ENCODE measurements around the gene EIF1B.

The EIF1B gene

DNA sequence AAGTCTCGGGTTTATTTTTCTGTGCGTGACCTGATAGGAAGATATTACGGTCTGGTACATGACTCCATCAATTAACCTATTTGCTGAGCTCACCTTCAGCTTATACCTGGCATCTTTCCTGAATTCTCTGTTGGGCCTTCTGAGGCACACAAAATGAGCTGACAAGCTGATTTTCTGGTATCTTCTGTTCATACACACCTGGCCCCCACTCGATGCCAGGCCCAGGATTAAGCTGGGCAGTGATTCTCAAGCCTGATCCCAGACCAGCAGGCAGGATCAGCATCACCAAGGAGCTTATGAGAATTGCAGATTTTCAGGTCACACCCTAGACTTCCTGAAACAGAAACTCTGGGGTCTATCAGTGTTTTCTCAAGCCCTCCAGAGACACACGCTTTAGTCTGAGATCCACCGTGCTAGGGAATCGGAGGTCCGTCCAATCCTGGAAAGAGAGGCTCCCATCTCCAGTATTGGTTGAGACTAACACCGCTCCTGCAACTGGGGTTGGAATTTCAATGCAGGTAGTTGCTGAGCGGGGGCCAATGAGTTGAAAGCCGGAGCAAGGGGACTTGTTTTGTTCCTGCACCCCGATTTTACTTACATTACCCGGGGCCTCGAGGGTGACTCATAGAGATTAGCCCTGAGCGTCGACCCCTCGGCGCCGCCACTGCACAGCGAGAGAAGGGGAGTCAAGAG, 636 bp upstream of the EIF1B start:
- no peak for DNase-seq (ENCODE audit: low read depth in 2 of 2)

DNA sequence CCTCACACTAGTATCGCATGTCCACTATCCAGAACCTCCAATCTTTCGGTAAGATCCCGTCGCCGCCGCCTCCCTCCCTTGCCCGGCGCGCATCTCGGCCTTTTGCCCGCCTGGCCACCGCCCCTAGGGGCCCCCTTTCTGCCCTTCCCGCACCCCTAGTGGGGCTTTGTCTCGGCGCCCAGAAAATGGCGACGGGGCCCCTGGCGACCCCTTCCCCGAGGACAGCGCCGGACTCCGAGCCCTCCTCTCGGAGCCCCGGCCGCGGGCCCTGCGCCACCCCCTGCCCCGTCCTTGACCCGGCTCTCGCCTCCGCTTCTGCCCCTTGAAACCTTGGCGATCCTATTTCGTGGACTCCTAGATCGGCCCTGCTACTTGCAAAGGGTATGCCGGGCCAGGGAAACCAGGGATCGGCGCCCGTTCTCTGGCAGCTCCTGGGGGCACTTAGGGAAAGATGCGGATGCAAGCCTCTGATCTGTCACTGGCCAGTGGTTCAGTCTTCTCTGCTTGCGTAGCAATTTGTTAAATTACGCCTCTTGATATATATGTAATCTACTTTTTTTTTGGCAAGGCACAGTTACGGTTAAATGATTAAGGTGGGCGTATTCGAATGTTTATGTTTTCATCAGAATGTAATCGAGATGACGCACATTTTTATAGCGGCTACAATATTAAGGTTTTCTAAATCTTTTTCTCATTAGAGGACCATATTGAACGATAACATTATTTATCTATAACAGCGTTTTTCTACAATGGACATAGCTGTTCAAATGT, 603 bp downstream of the EIF1B start:
- DNase-seq (ENCODE audit: low read depth in 2 of 2): peak; percentile 21 to 28

GRCh38 chr3:40310705-40311104, 1.2 kb downstream of the EIF1B start:
- no peak for DNase-seq (ENCODE audit: low read depth in 2 of 2)

DNA sequence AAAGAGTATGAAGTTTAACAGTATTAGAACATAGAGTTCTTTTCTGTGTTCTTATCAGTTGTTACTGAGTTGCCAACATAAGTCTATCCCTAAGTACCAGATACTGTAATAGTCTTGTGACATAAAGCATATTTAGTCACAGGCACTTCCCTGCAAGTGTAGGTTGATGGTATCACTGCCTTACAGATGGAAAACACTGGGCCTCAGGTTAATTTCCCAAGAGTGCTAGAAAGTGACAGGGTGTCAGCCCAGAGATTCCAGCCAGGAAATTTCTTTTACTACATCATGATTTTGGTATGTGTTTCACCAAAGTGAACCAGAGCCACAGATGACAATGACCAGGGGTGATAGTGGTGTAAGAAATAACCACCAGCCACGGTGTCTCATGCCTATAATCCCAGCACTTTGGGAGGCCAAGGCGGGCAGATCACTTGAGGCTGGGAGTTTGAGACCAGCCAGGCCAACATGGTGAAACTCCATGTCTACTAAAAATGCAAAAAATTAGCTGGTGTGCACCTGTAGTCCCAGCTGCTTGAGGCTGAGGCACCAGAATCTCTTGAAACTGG, 3.2 kb downstream of the EIF1B start:
- DNase-seq (ENCODE audit: low read depth in 2 of 2): no peak

DNA sequence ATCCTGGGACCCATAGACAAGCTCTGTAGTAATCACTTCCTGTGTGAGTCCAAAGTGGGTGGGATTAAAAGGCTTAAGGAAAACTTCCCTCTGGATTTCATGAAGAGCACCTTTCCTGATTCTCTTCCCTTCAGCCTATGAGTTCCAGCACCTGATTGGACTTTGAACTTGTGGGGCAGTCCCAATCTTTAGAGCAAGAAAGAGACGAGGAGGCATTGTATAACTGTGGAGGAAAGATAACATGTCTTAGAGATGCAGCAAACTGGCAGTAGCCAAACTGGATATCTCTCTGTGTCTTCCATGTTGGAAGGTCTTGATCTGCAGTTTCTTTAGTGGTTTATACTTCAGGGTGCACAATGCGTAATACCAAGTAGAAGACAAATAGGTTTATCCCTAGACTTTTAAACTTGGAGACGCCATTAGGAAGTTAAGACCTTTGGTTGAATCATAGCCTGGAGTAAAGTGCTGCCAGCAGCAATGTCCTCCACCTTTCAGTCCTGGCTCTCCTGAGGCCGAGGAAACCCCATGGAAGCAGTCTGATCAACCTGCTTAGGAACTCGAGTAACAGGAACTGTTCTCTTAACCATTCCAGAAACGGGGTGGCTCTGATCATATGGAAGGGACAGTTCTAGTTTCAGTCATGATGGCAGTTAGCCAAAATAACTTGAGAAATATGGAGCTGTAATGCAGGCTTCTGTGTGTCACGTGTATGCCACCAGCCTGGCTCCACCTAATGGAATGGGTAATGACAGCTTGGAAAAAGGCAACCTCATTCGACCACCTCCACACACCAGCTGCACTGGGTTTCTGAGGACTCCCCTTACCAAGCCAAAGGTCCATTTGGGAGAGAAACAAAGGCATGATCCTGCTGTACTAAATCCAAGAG, 4.7 kb downstream of the EIF1B start:
- DNase-seq (ENCODE audit: low read depth in 2 of 2): no peak

DNA sequence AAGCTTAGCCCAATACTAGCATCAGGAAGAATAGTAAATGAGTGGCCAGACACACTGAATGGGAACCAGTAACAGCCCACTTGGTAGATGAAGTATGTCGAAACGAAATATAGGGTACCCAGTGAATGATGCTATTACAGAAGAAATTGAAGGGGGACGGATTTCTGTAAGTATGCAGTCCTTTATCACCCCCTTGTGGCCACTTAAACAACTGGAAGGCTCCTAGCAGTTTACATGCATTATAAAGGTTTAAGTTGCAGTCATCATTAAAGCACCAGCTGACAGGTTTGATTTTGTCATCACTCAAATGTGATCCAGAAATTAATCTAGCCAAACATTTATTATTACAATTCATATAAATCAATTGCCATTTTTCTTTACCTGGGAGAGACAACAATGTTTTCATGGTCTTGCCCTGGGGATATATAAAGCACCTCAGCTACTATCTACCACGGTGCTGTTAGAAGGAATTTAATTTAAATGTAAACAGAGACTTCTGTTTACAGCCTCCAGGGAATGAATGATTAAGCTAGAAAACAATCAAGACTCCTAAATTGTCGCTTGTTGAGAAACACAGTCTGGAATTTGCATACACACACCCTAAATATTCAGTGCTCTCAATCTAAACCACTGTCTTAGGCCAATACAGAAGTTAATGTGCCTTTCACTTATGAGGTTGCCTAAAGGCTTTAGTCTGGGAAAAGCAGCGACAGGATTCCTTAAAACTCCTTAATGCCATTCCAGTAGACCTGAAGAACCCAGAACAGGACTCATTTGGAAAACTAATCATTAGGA, 7.8 kb downstream of the EIF1B start:
- no peak for DNase-seq (ENCODE audit: low read depth in 2 of 2)

- no peak for DNase-seq (ENCODE audit: low read depth in 2 of 2)
Observed at GRCh38 chr3:40321818-40322217, 12.3 kb downstream of the EIF1B start.

DNA sequence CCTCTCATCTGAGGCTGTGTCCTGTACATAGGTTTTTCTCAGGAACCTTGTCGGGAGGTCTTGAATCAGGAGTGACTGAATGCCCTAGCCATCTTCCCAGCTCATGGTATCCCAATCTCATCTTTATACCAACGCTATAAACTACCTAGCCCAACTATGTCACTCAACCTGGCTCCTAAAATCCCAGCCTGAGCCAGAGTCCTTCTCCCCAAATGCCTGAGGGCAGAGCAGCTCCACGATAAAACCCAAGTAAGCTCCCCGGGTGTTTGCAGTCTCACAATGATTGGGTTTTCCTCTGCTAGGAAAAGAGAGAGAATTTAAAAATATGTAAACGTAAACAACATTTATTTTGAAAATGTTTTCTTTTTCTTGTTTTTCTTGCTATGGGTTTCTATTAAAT, 14.4 kb downstream of the EIF1B start:
- no peak for DNase-seq (ENCODE audit: low read depth in 2 of 2)

GRCh38 chr3:40324621-40325020, 15.1 kb downstream of the EIF1B start:
- DNase-seq (ENCODE audit: low read depth in 2 of 2): no peak

GRCh38 chr3:40325465-40325864, 16.0 kb downstream of the EIF1B start:
- DNase-seq (ENCODE audit: low read depth in 2 of 2): no peak

- no peak for DNase-seq (ENCODE audit: low read depth in 2 of 2)
Observed at GRCh38 chr3:40328374-40328773, 18.9 kb downstream of the EIF1B start.

- DNase-seq (ENCODE audit: low read depth in 2 of 2): no peak
Observed at GRCh38 chr3:40329071-40329470, 19.6 kb downstream of the EIF1B start.

- DNase-seq (ENCODE audit: low read depth in 2 of 2): no peak
Observed at GRCh38 chr3:40332684-40333083, 23.2 kb downstream of the EIF1B start.

DNA sequence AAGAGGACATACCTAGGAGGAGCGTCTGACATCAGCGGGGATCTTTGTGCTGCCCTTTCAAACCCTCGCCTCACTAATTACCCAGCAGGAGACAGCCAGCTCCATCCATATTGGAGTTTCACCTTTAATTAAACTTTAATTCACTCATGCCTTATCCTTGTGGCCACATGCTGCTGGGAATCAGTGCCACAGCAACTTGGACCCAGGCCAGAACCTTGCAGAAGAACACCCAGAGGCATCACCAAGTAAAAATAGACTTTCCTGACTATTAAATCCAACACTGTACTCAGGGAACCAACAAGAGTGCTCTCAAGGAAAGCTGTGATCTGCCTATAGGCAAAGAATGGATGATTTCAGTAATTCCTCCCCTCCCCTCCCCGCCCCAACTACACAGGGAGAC, 23.9 kb downstream of the EIF1B start:
- DNase-seq (ENCODE audit: low read depth in 2 of 2): no peak

GRCh38 chr3:40333852-40334251, 24.3 kb downstream of the EIF1B start:
- DNase-seq (ENCODE audit: low read depth in 2 of 2): no peak

- DNase-seq (ENCODE audit: low read depth in 2 of 2): no peak
Observed at GRCh38 chr3:40336101-40336500, 26.6 kb downstream of the EIF1B start.

- DNase-seq (ENCODE audit: low read depth in 2 of 2): no peak
Observed at GRCh38 chr3:40336511-40337135, 27.1 kb downstream of the EIF1B start.

- DNase-seq (ENCODE audit: low read depth in 2 of 2): no peak
Observed at GRCh38 chr3:40337136-40338108, 27.9 kb downstream of the EIF1B start.

DNA sequence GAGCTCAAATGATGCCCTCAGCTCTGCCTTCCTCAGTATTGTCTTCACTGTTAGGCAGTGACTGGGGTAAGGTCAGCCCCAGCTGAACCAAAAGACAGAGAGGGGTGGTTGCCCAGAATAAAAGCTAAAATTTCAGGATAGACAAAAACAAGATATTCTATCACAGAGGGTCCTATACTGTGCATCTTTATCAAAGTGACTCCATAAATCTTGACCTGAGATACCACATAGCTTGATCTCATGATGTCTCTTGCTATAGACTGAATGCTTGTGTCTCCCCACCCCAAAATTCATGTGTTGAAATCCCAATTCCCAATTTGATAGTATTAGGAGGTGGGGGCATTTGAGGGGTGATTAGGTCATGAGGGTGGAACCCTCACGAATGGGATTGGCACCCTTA, 30.4 kb downstream of the EIF1B start:
- no peak for DNase-seq (ENCODE audit: low read depth in 2 of 2)

Measured in stimulated activated CD8-positive, alpha-beta memory T cell treated with anti-CD3 and anti-CD28 coated beads, Interleukin-2, amount 100 ng/mL, for 48 hours (primary cell).